BJ (cell line): ENCODE measurements around the gene ATRIP. TPM values are rescaled to one million over a fixed set of nuclear protein-coding genes. Genes with fewer than 3 reads are reported as not detected.
A peak's percentile ranks its signal among the peaks of the same experiment; 100 is the strongest.

Source experiments
- CTCF ChIA-PET: fragments of 350-600 bp; formaldehyde crosslinking; extraction: SDS; loops from one replicate; lab custom pipeline; 2021; ENCODE audit warnings: antibody characterized with exemption, inconsistent platforms; lab: Yijun Ruan, JAX
- POLR2A ChIA-PET: fragments of 300-600 bp; sonication (Branson Sonifier 250); formaldehyde crosslinking; extraction: SDS; loops from one replicate; lab custom pipeline; 2021; ENCODE audit warnings: antibody characterized with exemption; lab: Charles Lee
- DNase-seq: peaks from one replicate; pipeline ENCODE4 v3.0.0-alpha.2; 2011; ENCODE audit warnings: low read depth
- H3K27me3 ChIP-seq: 2 replicates; pipeline ENCODE4 v1.6.0; 2011; ENCODE audit warnings: low read length; ENCODE audit not compliant: control insufficient read depth, insufficient read depth
- H3K36me3 ChIP-seq: 2 replicates; pipeline ENCODE4 v1.5.1; 2011; ENCODE audit warnings: low read length; ENCODE audit not compliant: control insufficient read depth, insufficient read depth
- H3K4me3 ChIP-seq: 2 replicates; pipeline ENCODE4 v1.5.1; 2011; ENCODE audit warnings: low read depth, mild to moderate bottlenecking, control low read depth, low read length
- CTCF ChIP-seq: IDR thresholded peaks from 2 replicates; pipeline ENCODE4 v1.5.1; 2011; ENCODE audit warnings: low read depth, mild to moderate bottlenecking, control low read depth, inconsistent platforms, low read length, moderate library complexity; ENCODE audit not compliant: insufficient read depth
- polyA plus RNA-seq: library from polyadenylated mRNA; depleted of rRNA; stranded (reverse); fragments of >200 nt; gene quantifications from 2 replicates; pipeline ENCODE4 v1.2.3, GENCODE V29; 2011

Gene ATRIP
- polyA plus RNA-seq, 1 experiment = 7.9 TPM

DNA sequence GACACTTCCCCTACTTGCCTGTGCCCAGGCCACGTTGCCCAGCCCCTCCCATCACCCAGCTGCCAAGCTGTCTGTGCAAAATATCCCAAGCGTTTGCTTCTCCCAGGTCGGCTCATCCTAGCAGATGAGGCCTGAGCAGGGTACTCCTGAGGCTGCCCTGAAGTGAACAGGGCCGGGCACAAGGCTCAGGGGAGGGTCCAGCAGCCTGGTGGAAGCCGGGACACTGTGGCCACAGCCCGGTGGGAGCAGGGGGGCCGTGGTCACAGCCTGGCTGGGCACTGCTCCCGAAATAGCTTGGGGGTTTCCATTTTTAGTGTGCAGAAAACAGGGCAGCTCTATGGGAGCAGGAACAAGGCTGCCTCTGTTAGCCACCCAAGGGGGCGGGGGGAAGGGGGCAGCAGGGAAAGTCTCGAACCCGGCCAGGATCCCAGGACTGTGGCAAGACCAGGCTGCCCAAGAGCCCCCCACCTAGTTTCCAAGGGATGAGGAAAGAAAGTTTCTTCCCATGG lies 20.1 kb upstream of the ATRIP start:
- POLR2A ChIA-PET = no interaction called here
- peaks cover 6% of the 10 kb centered on the region for H3K36me3 ChIP-seq
- no peak for TF ChIP-seq CTCF
- CTCF ChIA-PET = interaction anchor here (1.2 to 8.1 kb wide), 4 partner anchors 10 to 153 kb away, joined by 3 to 55 read pairs (median 21); no protein-coding TSS in a partner anchor
- no peak overlapping the region for H3K4me3 ChIP-seq
- no peak for DNase-seq
- no peaks in the 10 kb centered on the region for H3K27me3 ChIP-seq

DNA sequence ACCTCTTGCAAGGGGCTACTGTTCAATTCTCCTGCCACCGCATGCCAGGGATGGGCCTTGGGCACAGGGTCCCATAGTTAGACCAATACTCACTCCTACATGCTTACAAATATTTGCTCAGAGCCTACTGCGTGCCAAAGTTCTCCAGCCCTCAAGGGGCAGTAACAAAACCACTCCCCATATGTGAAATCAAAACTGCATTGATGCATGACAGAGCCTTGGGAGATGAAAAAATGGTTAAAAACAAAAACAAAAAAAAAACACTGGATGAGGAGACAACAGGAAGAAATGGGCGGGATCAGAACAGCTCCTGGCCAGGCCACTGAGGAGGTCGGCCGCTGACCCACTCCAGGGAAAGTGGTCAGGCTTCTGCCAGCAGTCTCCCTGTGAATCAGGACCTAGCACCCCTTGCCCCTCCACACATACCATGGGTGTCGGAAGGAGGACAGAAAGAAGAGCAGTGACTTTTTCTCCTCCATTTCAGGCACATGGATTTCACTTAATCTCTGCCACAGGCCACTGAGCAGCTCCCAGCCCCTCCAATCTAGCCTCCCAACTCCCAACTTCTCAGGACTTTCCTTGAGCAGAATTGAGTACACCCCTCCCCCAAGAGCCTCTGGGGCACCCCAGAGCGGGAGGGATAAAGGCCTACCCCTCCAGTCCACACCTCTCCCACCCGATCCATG lies 19.4 kb upstream of the ATRIP start:
- CTCF ChIA-PET = interaction anchor here (0.6 to 8.1 kb wide), 5 partner anchors 9 to 259 kb away, joined by 3 to 55 read pairs (median 4); no protein-coding TSS in a partner anchor
- H3K36me3 ChIP-seq = peaks cover 5% of the 10 kb centered on the region
- no peak for TF ChIP-seq CTCF
- H3K27me3 ChIP-seq = no peaks in the 10 kb centered on the region
- POLR2A ChIA-PET = no interaction called here
- H3K4me3 ChIP-seq = no peak overlapping the region
- DNase-seq = no peak

- Histone ChIP-seq H3K27me3 (no peaks in the 10 kb centered on the region), H3K4me3 (no peak overlapping the region), H3K36me3 (peaks cover 5% of the 10 kb centered on the region)
- CTCF ChIA-PET = interaction anchor here (0.6 to 8.1 kb wide), 4 partner anchors 9 to 258 kb away, joined by 3 to 55 read pairs (median 21); no protein-coding TSS in a partner anchor
- DNase-seq = no peak
- POLR2A ChIA-PET = no interaction called here
- TF ChIP-seq CTCF = no peak
These were observed 18.9 kb upstream of the ATRIP start for GRCh38 chr3:48427630-48427962.

DNA sequence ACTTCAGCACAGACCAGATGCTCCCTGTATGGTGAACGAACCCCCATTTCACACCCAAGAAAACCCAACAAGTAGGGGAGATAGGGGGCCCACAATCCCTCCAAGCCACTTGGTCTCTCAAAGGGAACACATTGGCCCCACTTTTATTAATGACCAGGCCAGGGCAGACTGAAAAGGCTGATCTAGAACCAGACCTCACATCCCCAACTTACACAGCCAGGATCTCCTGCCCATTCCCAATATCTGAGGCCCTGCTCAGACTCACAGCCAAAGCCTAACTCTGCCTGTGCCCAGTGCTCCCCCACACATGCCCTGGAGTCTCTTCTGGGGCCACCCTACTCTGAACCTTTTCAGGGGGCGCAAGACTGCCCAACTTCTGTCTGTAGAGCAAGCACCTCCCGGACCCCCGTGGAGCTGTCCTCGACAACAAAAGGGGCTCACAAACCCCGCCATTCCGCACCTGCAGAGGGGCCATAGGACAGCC lies 18.4 kb upstream of the ATRIP start:
- Histone ChIP-seq H3K36me3 (peaks cover 4% of the 10 kb centered on the region), H3K27me3 (no peaks in the 10 kb centered on the region), H3K4me3 (peak overlapping the region; percentile 72)
- POLR2A ChIA-PET = no interaction called here
- CTCF ChIA-PET = interaction anchor here (1.6 to 8.1 kb wide), 3 partner anchors 8 to 234 kb away, joined by 4 to 55 read pairs (median 38); no protein-coding TSS in a partner anchor
- TF ChIP-seq CTCF = no peak
- DNase-seq = no peak

- no peak for DNase-seq
- H3K27me3 ChIP-seq = no peaks in the 10 kb centered on the region
- CTCF ChIA-PET = interaction anchor here (1.0 to 8.1 kb wide), 5 partner anchors 7 to 234 kb away, joined by 3 to 55 read pairs (median 4); no protein-coding TSS in a partner anchor
- POLR2A ChIA-PET = no interaction called here
- peak overlapping the region; percentile 72 for H3K4me3 ChIP-seq
- TF ChIP-seq CTCF = no peak
- peaks cover 5% of the 10 kb centered on the region for H3K36me3 ChIP-seq
These were observed 17.8 kb upstream of the ATRIP start for GRCh38 chr3:48428572-48429316.
